CD4-positive, alpha-beta T cell (primary cell): ENCODE results near the gene DDIT4. TPM values are rescaled to one million over a fixed set of nuclear protein-coding genes. Genes with fewer than 3 reads are reported as not detected.

Source experiments
- ATAC-seq: fragments of 200-7000 bp; cut with Tn5 transposase; one replicate; pipeline ENCODE4 v1.10.0; 2022; ENCODE audit warnings: mild to moderate bottlenecking; ENCODE audit not compliant: poor library complexity
- CTCF ChIA-PET: fragments of 350-600 bp; sonication (Branson Sonifier 250); formaldehyde crosslinking; loops from one replicate; lab custom pipeline; 2021; ENCODE audit warnings: antibody characterized with exemption, inconsistent platforms; lab: Charles Lee
- POLR2A ChIA-PET: fragments of 350-600 bp; sonication (Branson Sonifier 250); formaldehyde crosslinking; loops from one replicate; lab custom pipeline; 2021; ENCODE audit warnings: antibody characterized with exemption, inconsistent platforms; lab: Charles Lee
- DNase-seq, 14 experiments: peaks; one replicate each; pipeline ENCODE4 v3.0.0-alpha.2; 2013 to 2020; ENCODE audit warnings: mixed read lengths in 2 of 14
- H3K27ac ChIP-seq, 2 donors: one replicate each; pipeline versions ENCODE4 v1.5.1 to v1.7.0; 2013; ENCODE audit warnings: low read length in 2 of 2, low read depth in 1 of 2, mild to moderate bottlenecking in 1 of 2
- H3K27me3 ChIP-seq, 2 experiments: 1 replicate in 1 of 2; 2 replicates in 1 of 2; pipeline versions ENCODE4 v1.6.1 to v1.7.0; 2013; ENCODE audit warnings: low read length in 2 of 2, control low read depth in 1 of 2, mild to moderate bottlenecking in 1 of 2, moderate library complexity in 1 of 2; ENCODE audit not compliant: insufficient read depth in 2 of 2, control insufficient read depth in 1 of 2
- H3K36me3 ChIP-seq: one replicate; pipeline ENCODE4 v1.6.1; 2013; ENCODE audit warnings: low read length, control low read depth; ENCODE audit not compliant: insufficient read depth
- H3K4me1 ChIP-seq: one replicate; pipeline ENCODE4 v1.6.1; 2013; ENCODE audit warnings: low read length, control low read depth; ENCODE audit not compliant: insufficient read depth
- H3K4me3 ChIP-seq: one replicate; pipeline ENCODE4 v1.5.1; 2013; ENCODE audit warnings: mild to moderate bottlenecking, low read length, moderate library complexity
- H3K9me3 ChIP-seq, 2 experiments: 1 replicate in 1 of 2; 2 replicates in 1 of 2; pipeline versions ENCODE4 v1.6.1 to v1.7.0; 2013; ENCODE audit warnings: low read length in 2 of 2, mild to moderate bottlenecking in 2 of 2, control low read depth in 1 of 2, moderate library complexity in 1 of 2; ENCODE audit not compliant: control insufficient read depth in 1 of 2, insufficient read depth in 1 of 2
- H3K27ac Mint-ChIP-seq: one replicate; pipeline ENCODE4 v1.8.0; 2020; ENCODE audit warnings: mixed read lengths
- H3K27me3 Mint-ChIP-seq: one replicate; pipeline ENCODE4 v1.8.0; 2021; ENCODE audit warnings: mixed read lengths
- H3K36me3 Mint-ChIP-seq: one replicate; pipeline ENCODE4 v1.8.0; 2021; ENCODE audit warnings: low read depth, mixed read lengths
- H3K4me1 Mint-ChIP-seq: one replicate; pipeline ENCODE4 v1.8.0; 2021; ENCODE audit warnings: low read depth, mixed read lengths
- H3K4me3 Mint-ChIP-seq: one replicate; pipeline ENCODE4 v1.8.0; 2020; ENCODE audit warnings: mild to moderate bottlenecking, mixed read lengths
- H3K9me3 Mint-ChIP-seq: one replicate; pipeline ENCODE4 v1.8.0; 2020; ENCODE audit warnings: mixed read lengths
- CTCF ChIP-seq: fragments of 200-600 bp; IDR thresholded peaks from one replicate; pipeline ENCODE4 v1.8.0; 2022; ENCODE audit warnings: antibody characterized with exemption, mild to moderate bottlenecking
- intact Hi-C, 2 experiments: fragments of 100-400 bp; cut with DNase I in 1 of 2; cut with micrococcal nuclease in 1 of 2; formaldehyde crosslinking; loops; one replicate each; pipeline versions ENCODE4 v1.15.1 to v1.9.0; 2023 to 2025; cut with DNase I, micrococcal nuclease
- total RNA-seq, 174 experiments: library from RNA in 2 of 174; stranded (reverse) in 2 of 174; gene quantifications; one replicate each; pipeline ENCODE4 v1.2.3 and lab custom pipeline; 2021 to 2026

The DDIT4 gene
- total RNA-seq, 2 experiments from 2014 or later = 427 to 436 TPM

- ATAC-seq (no peak), DNase-seq (no peak)
- H3K9me3 Mint-ChIP-seq = no peaks in the 10 kb centered on the region
- Histone ChIP-seq H3K27me3 (no peaks in the 10 kb centered on the region), H3K4me3 (no peak overlapping the region), H3K9me3 (no peaks in the 10 kb centered on the region), H3K27ac (peak overlapping the region in 1 of 2 donors; percentile 50), H3K4me1 (peaks cover 82% of the 10 kb centered on the region), H3K36me3 (no peaks in the 10 kb centered on the region)
- ChIA-PET CTCF (interaction anchor here (0.7 to 3.3 kb wide), 5 partner anchors 10 to 108 kb away, joined by 3 to 21 read pairs (median 5); no protein-coding TSS in a partner anchor), POLR2A (interaction anchor here (0.5 to 8.5 kb wide), 12 partner anchors 10 to 69 kb away, joined by 3 to 93 read pairs (median 3); partner anchors contain the start of gene DDIT4)
- H3K4me3 Mint-ChIP-seq = peak overlapping the region; percentile 83
- H3K27me3 Mint-ChIP-seq = no peaks in the 10 kb centered on the region
- intact Hi-C loops = no loop called here
- peak overlapping the region; percentile 91 for H3K27ac Mint-ChIP-seq
- TF ChIP-seq CTCF = no peak
- H3K4me1 Mint-ChIP-seq = peaks cover 68% of the 10 kb centered on the region
- H3K36me3 Mint-ChIP-seq = no peaks in the 10 kb centered on the region
These were observed 42.6 kb downstream of the DDIT4 start for GRCh38 chr10:72316386-72316700.

DNA sequence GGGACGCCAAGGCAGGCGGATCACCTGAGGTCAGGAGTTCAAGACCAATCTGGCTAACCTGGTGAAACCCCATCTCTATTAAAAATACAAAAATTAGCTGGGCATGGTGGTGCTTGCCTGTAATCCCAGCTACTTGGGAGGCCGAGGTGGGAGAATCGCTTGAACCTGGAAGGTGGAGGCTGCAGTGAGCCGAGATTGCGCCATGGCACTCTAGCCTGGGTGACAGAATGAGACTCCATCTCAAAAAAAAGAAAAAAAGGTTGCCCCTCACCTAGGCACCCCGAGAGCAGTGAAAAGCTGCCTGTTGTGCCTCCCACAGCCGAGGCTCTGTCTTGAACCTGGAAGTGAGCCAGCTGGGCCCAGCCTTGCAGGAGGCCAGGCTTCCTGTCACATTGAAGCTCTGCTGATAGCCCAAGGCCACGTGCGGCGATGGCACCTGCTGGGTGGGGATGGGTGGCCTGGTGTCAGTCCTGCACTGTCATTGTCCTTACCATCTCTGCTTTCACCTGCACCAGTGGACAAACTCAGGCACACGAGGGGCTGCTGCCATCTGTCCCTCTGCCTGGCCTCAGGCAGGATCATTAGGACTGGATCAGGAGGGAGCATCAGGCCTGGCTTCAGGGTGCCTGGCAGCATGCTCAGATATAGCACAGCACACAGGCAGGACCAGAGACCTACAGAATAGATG lies 43.2 kb downstream of the DDIT4 start:
- H3K4me1 ChIP-seq = peaks cover 84% of the 10 kb centered on the region
- POLR2A ChIA-PET = interaction anchor here (0.5 to 8.5 kb wide), 11 partner anchors 9 to 69 kb away, joined by 3 to 93 read pairs (median 6); partner anchors contain the start of gene DDIT4
- no peak overlapping the region for H3K4me3 ChIP-seq
- no peaks in the 10 kb centered on the region for H3K9me3 ChIP-seq
- CTCF ChIA-PET = interaction anchor here (0.7 to 3.3 kb wide), 6 partner anchors 10 to 108 kb away, joined by 3 to 21 read pairs (median 4); no protein-coding TSS in a partner anchor
- Mint-ChIP-seq H3K36me3 (no peaks in the 10 kb centered on the region), H3K27ac (peak overlapping the region; percentile 91), H3K4me3 (peak overlapping the region; percentile 56), H3K4me1 (peaks cover 70% of the 10 kb centered on the region), H3K27me3 (no peaks in the 10 kb centered on the region), H3K9me3 (no peaks in the 10 kb centered on the region)
- TF ChIP-seq CTCF = no peak
- DNase-seq = peak in 12 of 14 experiments; percentile 57 to 83 (median 70)
- H3K27ac ChIP-seq = peak overlapping the region in 1 of 2 donors; percentile 50
- H3K27me3 ChIP-seq = no peaks in the 10 kb centered on the region
- no peak for ATAC-seq
- intact Hi-C loops = no loop called here
- H3K36me3 ChIP-seq = no peaks in the 10 kb centered on the region

DNA sequence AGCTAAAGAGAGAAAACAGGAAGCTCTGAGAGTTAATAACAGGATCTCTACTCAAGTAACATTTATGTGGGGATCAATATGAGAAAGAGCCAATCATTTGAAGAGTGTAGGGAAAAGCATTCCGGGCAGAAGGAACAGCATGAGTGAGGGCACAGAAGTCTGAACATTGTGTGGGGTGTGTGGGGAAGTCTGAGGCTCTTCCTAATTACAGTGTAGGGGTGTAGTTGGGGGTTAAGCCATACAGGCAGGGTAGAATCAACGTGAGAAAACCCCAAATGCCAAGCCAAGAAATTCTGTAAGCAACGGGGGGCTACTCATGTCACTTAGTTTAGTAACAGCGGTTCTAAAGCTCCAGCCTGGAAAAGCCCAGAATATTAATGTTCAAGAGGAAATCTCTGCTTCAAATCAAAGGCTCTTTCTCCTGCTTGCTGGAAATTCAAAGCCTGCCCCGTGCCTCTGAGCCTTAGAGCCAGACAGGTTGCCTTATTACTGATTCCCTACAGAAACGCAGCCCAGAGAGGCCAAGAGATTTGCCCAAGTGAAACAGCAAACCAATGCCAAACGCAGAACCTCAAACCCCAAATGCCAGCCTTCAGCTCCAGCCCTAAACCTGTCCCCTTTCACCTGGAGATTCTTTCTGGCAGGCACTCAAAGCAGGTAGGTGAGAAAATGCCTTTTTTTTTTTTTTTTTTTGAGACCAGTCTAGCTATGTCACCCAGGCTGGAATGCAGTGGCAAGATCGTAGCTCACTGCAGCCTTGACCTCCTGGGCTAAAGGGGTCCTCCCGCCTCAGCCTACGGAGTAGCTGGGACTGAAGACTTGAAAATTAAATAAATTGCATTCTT lies 44.9 kb downstream of the DDIT4 start:
- Mint-ChIP-seq H3K9me3 (no peaks in the 10 kb centered on the region), H3K27ac (peak overlapping the region; percentile 91), H3K4me1 (peaks cover 79% of the 10 kb centered on the region), H3K27me3 (no peaks in the 10 kb centered on the region), H3K36me3 (no peaks in the 10 kb centered on the region), H3K4me3 (peak overlapping the region; percentile 57)
- intact Hi-C loops = loop anchor here in 1 of 2 experiments (1.0 kb wide), 2 partner anchors 20 to 44 kb away; no protein-coding TSS in a partner anchor
- TF ChIP-seq CTCF = no peak
- H3K4me3 ChIP-seq = peak overlapping the region; percentile 52
- no peaks in the 10 kb centered on the region for H3K9me3 ChIP-seq
- ChIA-PET CTCF (interaction anchor here (1.2 to 3.3 kb wide), 10 partner anchors 11 to 45 kb away, joined by 3 to 21 read pairs (median 4); partner anchors contain the start of gene DDIT4), POLR2A (interaction anchor here (1.0 to 8.5 kb wide), 17 partner anchors 8 to 230 kb away, joined by 3 to 93 read pairs (median 11); partner anchors contain the start of genes ANAPC16, ASCC1, DDIT4 and SPOCK2)
- H3K27me3 ChIP-seq = no peaks in the 10 kb centered on the region
- ATAC-seq = no peak
- peaks cover 96% of the 10 kb centered on the region for H3K4me1 ChIP-seq
- peak overlapping the region; percentile 86 to 95 for H3K27ac ChIP-seq
- no peaks in the 10 kb centered on the region for H3K36me3 ChIP-seq
- peak in 1 of 14 experiments; percentile 48 for DNase-seq
